RWPE2 (cell line): ENCODE data around the gene RASA1.

Experiments
- ATAC-seq: fragments of 200-7000 bp; cut with Tn5 transposase; 3 replicates; pipeline ENCODE4 v1.9.1; 2021; ENCODE audit warnings: low read depth
- DNase-seq: peaks from one replicate; pipeline ENCODE4 v3.0.0-alpha.2; 2020; ENCODE audit warnings: low spot score
- H3K27ac ChIP-seq: fragments of 450-650 bp; 2 replicates; pipeline ENCODE4 v1.5.1; 2017; ENCODE audit warnings: mild to moderate bottlenecking; ENCODE audit not compliant: poor library complexity, severe bottlenecking
- H3K27me3 ChIP-seq: fragments of 250-450 bp; sonication (Bioruptor Pico); 2 replicates; pipeline ENCODE4 v1.5.1; 2021; ENCODE audit warnings: mild to moderate bottlenecking, moderate library complexity; ENCODE audit not compliant: insufficient read depth, poor library complexity, severe bottlenecking
- H3K36me3 ChIP-seq: fragments of 250-450 bp; sonication (Bioruptor Pico); 2 replicates; pipeline ENCODE4 v1.5.1; 2020; ENCODE audit warnings: low read depth, mild to moderate bottlenecking, moderate library complexity
- H3K4me1 ChIP-seq: fragments of 250-450 bp; sonication (Bioruptor Pico); 2 replicates; pipeline ENCODE4 v1.5.1; 2021; ENCODE audit warnings: mild to moderate bottlenecking, moderate library complexity; ENCODE audit not compliant: insufficient read depth, poor library complexity, severe bottlenecking
- H3K4me3 ChIP-seq: fragments of 250-450 bp; sonication (Bioruptor Pico); 2 replicates; pipeline ENCODE4 v1.5.1; 2021; ENCODE audit warnings: mild to moderate bottlenecking, moderate library complexity; ENCODE audit not compliant: severe bottlenecking
- H3K9me3 ChIP-seq: fragments of 250-450 bp; sonication (Bioruptor Pico); 2 replicates; pipeline ENCODE4 v1.5.1; 2021; ENCODE audit warnings: mild to moderate bottlenecking, moderate library complexity; ENCODE audit not compliant: severe bottlenecking
- TF ChIP-seq, protein P1 (sequence below): fragments of 450-650 bp; IDR thresholded peaks from one replicate; pipeline ENCODE4 v1.5.1; 2017; ENCODE audit warnings: mild to moderate bottlenecking, moderate library complexity; ENCODE audit not compliant: poor library complexity, severe bottlenecking

RASA1 gene

DNA sequence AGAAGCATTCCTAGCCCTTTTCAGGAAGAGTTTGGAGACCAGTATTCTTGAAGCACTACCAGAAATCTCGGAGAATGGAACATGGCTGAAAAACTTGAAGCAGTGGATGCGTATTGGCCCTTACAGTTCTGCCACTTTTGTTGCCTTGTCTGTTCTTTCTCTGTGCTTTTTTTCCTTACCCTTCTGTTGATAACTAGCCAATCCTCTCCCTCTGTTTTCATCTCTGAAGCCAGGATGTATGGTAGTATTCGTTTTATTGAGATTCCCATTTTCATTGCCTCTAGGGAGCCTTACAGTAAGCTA lies 145.6 kb downstream of the RASA1 start:
- DNase-seq: no peak
- Histone ChIP-seq H3K4me1 (peaks cover 14% of the 10 kb centered on the region), H3K27me3 (no peaks in the 10 kb centered on the region), H3K36me3 (peaks cover 31% of the 10 kb centered on the region), H3K27ac (peak overlapping the region; percentile 72), H3K9me3 (no peaks in the 10 kb centered on the region), H3K4me3 (peak overlapping the region; percentile 52)
- ATAC-seq: no peak
- TF ChIP-seq, protein P1, sequence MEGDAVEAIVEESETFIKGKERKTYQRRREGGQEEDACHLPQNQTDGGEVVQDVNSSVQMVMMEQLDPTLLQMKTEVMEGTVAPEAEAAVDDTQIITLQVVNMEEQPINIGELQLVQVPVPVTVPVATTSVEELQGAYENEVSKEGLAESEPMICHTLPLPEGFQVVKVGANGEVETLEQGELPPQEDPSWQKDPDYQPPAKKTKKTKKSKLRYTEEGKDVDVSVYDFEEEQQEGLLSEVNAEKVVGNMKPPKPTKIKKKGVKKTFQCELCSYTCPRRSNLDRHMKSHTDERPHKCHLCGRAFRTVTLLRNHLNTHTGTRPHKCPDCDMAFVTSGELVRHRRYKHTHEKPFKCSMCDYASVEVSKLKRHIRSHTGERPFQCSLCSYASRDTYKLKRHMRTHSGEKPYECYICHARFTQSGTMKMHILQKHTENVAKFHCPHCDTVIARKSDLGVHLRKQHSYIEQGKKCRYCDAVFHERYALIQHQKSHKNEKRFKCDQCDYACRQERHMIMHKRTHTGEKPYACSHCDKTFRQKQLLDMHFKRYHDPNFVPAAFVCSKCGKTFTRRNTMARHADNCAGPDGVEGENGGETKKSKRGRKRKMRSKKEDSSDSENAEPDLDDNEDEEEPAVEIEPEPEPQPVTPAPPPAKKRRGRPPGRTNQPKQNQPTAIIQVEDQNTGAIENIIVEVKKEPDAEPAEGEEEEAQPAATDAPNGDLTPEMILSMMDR: no peak

DNA sequence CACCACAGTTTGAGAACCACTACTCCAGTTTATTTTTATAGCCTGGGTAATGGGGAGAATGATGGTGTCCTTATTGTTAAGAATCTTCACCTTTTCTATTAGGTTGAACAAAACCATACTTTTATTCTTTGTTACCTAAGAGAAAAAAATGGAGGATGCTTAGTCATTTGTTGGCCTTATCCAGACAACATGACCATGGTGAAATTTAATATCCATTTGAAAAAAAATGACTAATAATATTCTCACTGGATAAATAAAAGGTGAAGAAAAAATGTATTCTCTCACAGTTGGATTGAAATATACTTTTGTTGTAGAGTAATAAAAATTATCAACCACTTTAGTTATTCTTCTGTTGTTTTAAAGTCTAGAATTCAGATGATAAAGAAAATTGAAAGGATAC lies 150.8 kb downstream of the RASA1 start:
- Histone ChIP-seq H3K4me3 (no peak overlapping the region), H3K4me1 (no peaks in the 10 kb centered on the region), H3K9me3 (no peaks in the 10 kb centered on the region), H3K27ac (no peak overlapping the region), H3K27me3 (no peaks in the 10 kb centered on the region), H3K36me3 (no peaks in the 10 kb centered on the region)
- no peak for DNase-seq
- ATAC-seq: no peak
- TF ChIP-seq, protein P1: no peak

DNA sequence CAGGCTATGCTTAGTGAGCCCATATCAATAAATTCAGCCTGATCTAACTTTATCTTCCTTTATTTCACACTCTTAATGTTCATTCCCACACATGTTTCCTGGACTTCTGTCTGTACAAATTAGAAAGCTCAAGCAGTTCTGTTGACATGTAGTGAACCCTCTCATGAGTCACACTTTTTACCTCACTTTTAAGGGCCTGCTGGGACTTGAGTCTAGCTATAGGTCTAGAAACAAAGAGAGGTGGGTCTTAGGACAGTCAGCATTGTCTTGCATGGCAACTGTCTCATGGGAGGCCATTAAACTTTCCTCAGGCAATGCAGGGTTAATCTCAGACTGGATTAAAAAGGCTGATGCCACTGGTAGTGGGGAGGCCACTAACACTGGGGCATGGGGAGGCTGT lies 153.6 kb downstream of the RASA1 start:
- H3K9me3 ChIP-seq: no peaks in the 10 kb centered on the region
- peak; percentile 96 for ATAC-seq
- no peak overlapping the region for H3K27ac ChIP-seq
- H3K36me3 ChIP-seq: no peaks in the 10 kb centered on the region
- no peak for DNase-seq
- H3K27me3 ChIP-seq: no peaks in the 10 kb centered on the region
- no peaks in the 10 kb centered on the region for H3K4me1 ChIP-seq
- TF ChIP-seq, protein P1: no peak
- no peak overlapping the region for H3K4me3 ChIP-seq

DNA sequence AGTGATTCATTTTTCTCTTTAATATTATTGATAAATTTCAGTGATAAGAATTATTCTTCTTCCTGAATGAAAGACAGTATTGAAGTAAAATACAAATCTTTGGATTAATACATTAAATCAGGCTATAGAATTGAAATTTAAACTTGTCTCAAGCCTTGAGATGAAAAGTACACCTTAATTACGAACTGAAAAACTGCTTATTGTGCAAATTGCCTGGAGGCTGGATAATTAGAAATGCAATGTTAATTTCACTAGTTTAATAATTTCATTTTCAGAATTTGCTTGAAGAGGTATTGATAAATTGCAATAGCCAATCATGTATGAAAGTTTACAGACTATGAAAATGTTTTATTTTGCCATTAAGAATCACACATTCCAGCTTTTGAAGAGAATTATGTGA lies 156.1 kb downstream of the RASA1 start:
- ATAC-seq (no peak), DNase-seq (no peak)
- no peaks in the 10 kb centered on the region for H3K9me3 ChIP-seq
- H3K36me3 ChIP-seq: no peaks in the 10 kb centered on the region
- H3K27ac ChIP-seq: no peak overlapping the region
- no peaks in the 10 kb centered on the region for H3K27me3 ChIP-seq
- TF ChIP-seq, protein P1: no peak
- no peak overlapping the region for H3K4me3 ChIP-seq
- no peaks in the 10 kb centered on the region for H3K4me1 ChIP-seq

DNA sequence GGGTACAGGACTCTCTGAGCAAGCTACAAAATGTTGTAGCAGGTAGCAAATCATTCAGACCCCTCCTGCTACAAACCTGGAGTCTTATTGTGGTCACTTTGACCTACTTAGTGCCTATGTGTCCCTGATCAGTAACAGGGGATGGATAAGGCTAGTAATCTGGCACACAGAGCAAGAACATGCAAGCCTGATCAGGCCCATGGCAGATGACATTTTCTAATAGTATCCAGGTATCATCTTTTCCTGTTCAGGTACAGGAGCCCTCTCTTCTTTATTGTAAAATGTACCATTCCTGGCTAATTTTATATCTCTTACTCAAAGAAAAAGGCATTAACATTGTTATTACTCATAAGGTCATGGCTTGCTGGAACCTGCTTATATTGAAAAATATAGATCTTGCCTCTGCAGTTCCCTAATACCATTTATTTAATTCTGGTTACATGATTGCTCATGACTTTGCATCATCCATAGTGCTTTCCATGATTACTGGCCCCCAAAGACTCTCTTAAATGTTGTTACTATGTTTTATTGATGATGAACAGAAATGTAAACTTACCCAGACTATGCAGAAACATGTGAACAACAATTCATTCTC lies 163.3 kb downstream of the RASA1 start:
- H3K4me3 ChIP-seq: no peak overlapping the region
- DNase-seq: no peak
- ATAC-seq: peak; percentile 55; the same call in 2 of the 3 replicates
- H3K4me1 ChIP-seq: peaks cover 4% of the 10 kb centered on the region
- no peaks in the 10 kb centered on the region for H3K9me3 ChIP-seq
- no peaks in the 10 kb centered on the region for H3K27me3 ChIP-seq
- TF ChIP-seq, protein P1: no peak
- no peak overlapping the region for H3K27ac ChIP-seq
- H3K36me3 ChIP-seq: no peaks in the 10 kb centered on the region
